NCI-H1694 (cell line): Measurements from ENCODE around the gene ADSS2.
"Not testable (repeated sequence)": the region's sequence is repeated elsewhere in the genome, so short reads cannot be mapped to it uniquely, and the experiment has no call there.

ENCODE experiments used
- DNase-seq: peaks from one replicate; lab custom pipeline; 2025; lab: John Stamatoyannopoulos, UW

ADSS2 gene

GRCh38 chr1:244365262-244365661 is 86.4 kb downstream of the ADSS2 start:
- DNase-seq, result not testable (repeated sequence)

GRCh38 chr1:244362476-244362875 is 89.2 kb downstream of the ADSS2 start:
- no peak for DNase-seq

GRCh38 chr1:244361764-244362473 is 89.8 kb downstream of the ADSS2 start:
- DNase-seq, result no peak
